Left cardiac atrium (tissue), 4 donors: ENCODE results near the gene USP46. TPM values are rescaled to one million over a fixed set of nuclear protein-coding genes. Genes with fewer than 3 reads are reported as not detected.

Experiments used
- ATAC-seq, 2 donors: fragments of 200-7000 bp; cut with Tn5 transposase; one replicate each; pipeline ENCODE4 v1.9.1; 2020; ENCODE audit warnings: mild to moderate bottlenecking in 2 of 2, moderate library complexity in 2 of 2
- DNase-seq: peaks from one replicate; pipeline ENCODE4 v3.0.0-alpha.2; 2020
- intact Hi-C, 2 donors: fragments of 100-400 bp; cut with DNase I; formaldehyde crosslinking; loops; one replicate each; pipeline versions ENCODE4 v1.14.1 to v1.15.1; 2022 to 2023
- total RNA-seq, 2 donors: library from RNA; stranded (reverse); fragmentation: NEBNext Ultra II Directional; extraction: Animal tissue kit (Norgen Biotek cat#: 25700); gene quantifications; one replicate each; pipeline ENCODE4 v1.2.1, GENCODE V29; 2021
- donor health status: DM: no; HTN: yes; CAD: no.
- donor health status: DM: no; HTN: yes; CAD: no; lungs with severe emphysema.
- donor health status: DM: yes; HTN: yes; CAD: no.
- donor health status: Dilated cardiomyopathy.

The USP46 gene
- total RNA-seq, 2 donors from 2014 or later: 40.7 to 48.0 TPM

GRCh38 chr4:52659722-52660261 is 691 bp upstream of the USP46 start:
- DNase-seq (peak; percentile 75), ATAC-seq (peak; percentile 71 to 75)
- intact Hi-C loops: loop anchor here (5.0 to 10.0 kb wide), 2 partner anchors 55 to 112 kb away; no protein-coding TSS in a partner anchor

GRCh38 chr4:52658641-52659000 is 480 bp downstream of the USP46 start:
- ATAC-seq (peak in 1 of 2 donors; percentile 2), DNase-seq (peak; percentile 24)
- intact Hi-C loops: loop anchor here in 1 of 2 donors (5.0 kb wide), 1 partner anchor 111 kb away; no protein-coding TSS in a partner anchor

- intact Hi-C loops: loop anchor here in 1 of 2 donors (5.0 kb wide), 1 partner anchor 111 kb away; no protein-coding TSS in a partner anchor
- ATAC-seq (no peak), DNase-seq (no peak)
Observed at GRCh38 chr4:52657618-52658501, 1.2 kb downstream of the USP46 start.

- ATAC-seq: no peak
- intact Hi-C loops: loop anchor here in 1 of 2 donors (5.0 kb wide), 1 partner anchor 110 kb away; no protein-coding TSS in a partner anchor
- DNase-seq: no peak
Observed at GRCh38 chr4:52657292-52657617, 1.8 kb downstream of the USP46 start.

GRCh38 chr4:52655506-52655905 is 3.6 kb downstream of the USP46 start:
- intact Hi-C loops: loop anchor here in 1 of 2 donors (5.0 kb wide), 1 partner anchor 108 kb away; no protein-coding TSS in a partner anchor
- DNase-seq (no peak), ATAC-seq (no peak)

GRCh38 chr4:52651996-52652672 is 7.0 kb downstream of the USP46 start:
- no peak for ATAC-seq
- intact Hi-C loops: no loop called here
- DNase-seq: no peak

GRCh38 chr4:52648836-52649235 is 10.3 kb downstream of the USP46 start:
- no peak for DNase-seq
- ATAC-seq: no peak
- intact Hi-C loops: no loop called here

GRCh38 chr4:52646741-52647140 is 12.4 kb downstream of the USP46 start:
- DNase-seq (no peak), ATAC-seq (no peak)
- intact Hi-C loops: no loop called here

- DNase-seq (no peak), ATAC-seq (no peak)
- intact Hi-C loops: no loop called here
Observed at GRCh38 chr4:52646096-52646495, 13.0 kb downstream of the USP46 start.

GRCh38 chr4:52645300-52645699 is 13.8 kb downstream of the USP46 start:
- ATAC-seq: no peak
- intact Hi-C loops: no loop called here
- DNase-seq: no peak

- intact Hi-C loops: no loop called here
- peak; percentile 85 for DNase-seq
- ATAC-seq: peak; percentile 84 to 91
Observed at GRCh38 chr4:52643785-52644244, 15.3 kb downstream of the USP46 start.

GRCh38 chr4:52643190-52643589 is 15.9 kb downstream of the USP46 start:
- DNase-seq (no peak), ATAC-seq (no peak)
- intact Hi-C loops: no loop called here

- DNase-seq (no peak), ATAC-seq (no peak)
- intact Hi-C loops: no loop called here
Observed at GRCh38 chr4:52641854-52642563, 17.1 kb downstream of the USP46 start.

- intact Hi-C loops: no loop called here
- ATAC-seq (no peak), DNase-seq (no peak)
Observed at GRCh38 chr4:52640808-52641565, 18.1 kb downstream of the USP46 start.

GRCh38 chr4:52638717-52639116 is 20.4 kb downstream of the USP46 start:
- DNase-seq: no peak
- intact Hi-C loops: no loop called here
- ATAC-seq: no peak

GRCh38 chr4:52637116-52637515 is 22.0 kb downstream of the USP46 start:
- intact Hi-C loops: no loop called here
- ATAC-seq (no peak), DNase-seq (no peak)

GRCh38 chr4:52635560-52635959 is 23.5 kb downstream of the USP46 start:
- ATAC-seq: no peak
- intact Hi-C loops: no loop called here
- no peak for DNase-seq

GRCh38 chr4:52635130-52635529 is 24.0 kb downstream of the USP46 start:
- intact Hi-C loops: no loop called here
- DNase-seq (no peak), ATAC-seq (no peak)

- no peak for DNase-seq
- intact Hi-C loops: no loop called here
- ATAC-seq: no peak
Observed at GRCh38 chr4:52633846-52634245, 25.3 kb downstream of the USP46 start.
